GM18873 (cell line): ENCODE data around the gene AVP.
"Not testable (repeated sequence)": the region's sequence is repeated elsewhere in the genome, so short reads cannot be mapped to it uniquely, and the experiment has no call there.

Source experiments
- ATAC-seq: cut with Tn5 transposase; IDR thresholded peaks from one replicate; pipeline ENCODE4 v1.9.1; 2021; ENCODE audit warnings: mild to moderate bottlenecking, moderate library complexity, moderate number of reproducible peaks; ENCODE audit not compliant: unreplicated experiment, low FRiP score

AVP gene, protein sequence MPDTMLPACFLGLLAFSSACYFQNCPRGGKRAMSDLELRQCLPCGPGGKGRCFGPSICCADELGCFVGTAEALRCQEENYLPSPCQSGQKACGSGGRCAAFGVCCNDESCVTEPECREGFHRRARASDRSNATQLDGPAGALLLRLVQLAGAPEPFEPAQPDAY

DNA sequence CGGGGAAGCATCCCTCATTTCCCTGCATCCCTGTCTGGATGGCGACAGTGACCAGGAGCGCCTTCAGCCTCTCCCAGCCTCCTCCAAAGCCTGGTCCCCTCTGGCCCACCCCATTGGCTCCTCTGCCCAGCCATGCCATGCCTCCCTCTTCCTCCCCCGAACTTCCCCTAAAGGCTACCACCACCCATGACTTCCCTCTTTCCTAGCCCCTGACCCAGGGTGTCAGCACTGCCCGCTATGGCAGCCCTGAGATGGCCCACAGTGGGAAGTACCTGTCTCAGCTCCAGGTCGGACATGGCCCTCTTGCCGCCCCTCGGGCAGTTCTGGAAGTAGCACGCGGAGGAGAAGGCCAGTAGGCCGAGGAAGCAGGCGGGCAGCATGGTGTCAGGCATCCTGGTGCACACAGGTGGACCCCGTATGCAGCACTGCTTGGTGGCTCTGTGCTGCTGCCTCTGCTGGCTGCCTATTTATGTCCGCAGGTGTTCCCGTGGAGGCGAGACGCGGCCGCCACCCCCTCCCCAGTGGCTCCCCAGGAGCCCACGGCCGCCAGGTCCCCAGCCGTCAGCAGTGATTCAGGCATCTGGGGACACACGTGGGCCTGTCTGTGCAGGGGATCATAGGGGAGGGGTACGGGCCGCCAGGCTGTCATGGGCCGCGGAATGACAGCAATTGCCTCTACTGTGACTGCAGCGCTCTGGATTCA, at the start of gene AVP:
AVP (minus strand) TSS at position 442 of the 703 bp plus-strand sequence; CDS start at position 392, 50 bp downstream.
- ATAC-seq = no peak

DNA sequence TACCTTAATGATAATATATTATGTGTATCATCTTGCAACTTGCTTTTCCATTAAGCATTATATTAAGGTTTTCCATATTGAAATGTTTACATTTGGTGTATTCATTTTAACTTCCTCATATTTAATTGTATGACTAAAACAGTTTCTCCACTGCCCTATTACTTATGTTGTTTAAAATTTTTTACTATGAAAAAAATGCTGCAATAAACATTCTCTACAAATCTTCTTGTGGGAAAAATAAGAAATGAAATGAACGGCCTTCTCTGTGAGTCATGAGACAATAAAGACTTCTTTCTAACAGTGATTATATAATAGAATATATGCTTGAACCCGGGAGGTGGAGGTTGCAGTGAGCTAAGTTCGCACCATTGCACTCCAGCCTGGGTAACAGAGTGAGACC, 49.6 kb upstream of the AVP start:
- ATAC-seq = no peak

DNA sequence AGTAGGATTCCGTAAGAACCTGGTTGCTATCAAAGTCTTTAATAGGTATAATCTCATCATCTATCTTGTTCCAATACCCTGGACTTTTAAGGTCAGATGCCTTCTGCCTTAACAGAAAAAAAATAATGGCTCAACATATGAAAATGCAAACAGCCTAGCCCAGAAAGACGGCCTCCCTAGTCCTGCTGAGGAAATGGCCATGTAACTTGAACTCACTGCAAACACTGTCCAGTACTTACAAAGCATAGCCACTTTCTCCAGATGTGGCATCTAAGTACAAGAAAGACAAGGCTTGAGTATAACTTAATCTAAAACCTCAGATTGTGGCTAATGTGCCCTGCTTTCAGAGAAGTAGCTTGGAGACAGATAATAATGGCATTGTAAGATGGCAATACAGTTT, 48.6 kb upstream of the AVP start:
- ATAC-seq = no peak

DNA sequence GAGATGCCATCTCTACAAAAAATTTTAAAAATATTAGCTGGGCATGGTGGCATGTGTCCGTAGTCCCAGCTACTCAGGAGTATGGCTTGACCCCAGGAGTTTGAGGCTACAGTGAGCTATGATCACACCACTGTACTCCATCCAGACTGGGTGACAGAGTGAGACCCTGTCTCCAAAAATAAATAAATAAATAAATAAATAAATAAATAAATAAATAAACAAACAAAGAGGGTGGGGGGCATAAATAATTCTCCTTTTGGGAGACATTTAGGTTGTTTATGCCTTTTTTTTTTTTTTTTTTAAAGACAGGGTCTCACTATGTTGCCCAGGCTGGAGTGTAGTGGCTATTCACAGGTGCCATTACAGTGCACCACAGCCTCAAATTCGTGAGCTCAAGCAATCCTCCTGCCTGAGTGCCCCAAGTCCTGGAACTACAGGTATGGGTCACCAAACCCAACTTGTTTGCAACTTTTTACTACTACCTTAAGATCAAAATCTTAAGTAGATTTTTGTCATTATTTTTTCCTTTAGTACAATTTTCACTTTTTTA, 45.6 kb upstream of the AVP start:
- no peak for ATAC-seq

DNA sequence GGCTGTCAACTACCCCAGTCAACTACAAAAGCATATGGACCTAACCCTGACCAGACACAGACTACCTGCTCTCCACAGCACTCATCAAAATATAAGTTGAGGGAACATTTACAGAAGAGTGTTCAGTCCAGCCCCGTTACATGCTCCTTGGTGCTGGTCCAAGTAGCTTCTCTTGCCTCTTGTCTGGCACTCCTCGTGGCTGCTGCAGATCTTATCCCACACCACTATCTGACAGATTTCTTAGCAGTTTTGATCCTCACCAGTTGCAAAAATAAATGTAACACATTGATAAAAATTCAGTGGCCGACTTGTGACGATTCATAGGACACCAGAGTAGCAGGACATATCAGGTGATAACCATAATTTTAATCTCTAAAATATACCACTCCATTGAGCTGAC, 44.6 kb upstream of the AVP start:
- ATAC-seq = no peak

DNA sequence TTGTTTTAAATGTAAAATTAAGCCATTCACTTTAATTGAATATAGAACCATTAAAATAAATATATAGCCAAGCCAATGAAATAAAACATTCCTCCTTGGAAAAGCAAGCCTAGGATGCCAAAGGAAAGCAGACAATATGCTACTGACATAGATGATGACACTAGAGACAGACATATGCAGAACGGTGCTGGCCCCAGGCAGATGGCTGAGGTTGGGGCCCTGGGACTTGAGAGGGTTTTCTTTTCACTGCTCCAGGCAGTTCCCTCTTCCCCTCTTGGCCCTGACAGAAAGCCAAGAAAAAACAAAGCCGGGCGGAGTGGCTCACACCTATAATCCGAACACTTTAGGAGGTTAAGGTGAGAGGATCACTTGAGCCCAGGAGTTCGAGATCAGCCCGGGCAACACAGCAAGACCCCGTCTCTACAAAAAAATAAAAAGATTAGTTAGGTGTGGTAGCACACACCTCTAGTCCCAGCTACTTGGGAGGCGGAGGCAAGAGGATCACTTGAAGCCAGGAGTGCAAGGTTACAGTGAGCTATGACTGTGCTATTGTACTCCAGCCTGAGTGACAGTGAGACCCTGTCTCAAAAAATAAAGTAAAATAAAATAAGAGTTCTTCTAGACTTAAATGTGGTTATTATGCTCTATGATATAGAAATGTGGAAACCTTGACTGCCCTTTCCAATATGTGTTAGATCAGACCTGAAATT, 43.9 kb upstream of the AVP start:
- no peak for ATAC-seq

DNA sequence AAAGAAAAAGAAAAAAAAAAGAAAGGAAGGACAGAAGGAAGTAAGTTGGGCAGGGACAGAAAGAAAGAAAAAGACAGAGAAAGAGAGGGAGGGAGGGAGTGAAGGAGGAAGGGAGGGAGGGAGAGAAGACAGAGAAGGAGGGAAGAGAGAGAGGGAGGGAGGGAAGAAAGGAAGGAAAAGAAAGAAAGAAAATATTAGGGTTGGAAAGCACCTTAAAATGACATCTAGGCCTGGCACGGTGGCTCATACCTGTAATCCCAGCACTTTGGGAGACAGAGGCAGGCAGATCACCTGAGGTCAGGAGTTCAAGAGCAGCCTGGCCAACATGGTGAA, 42.0 kb upstream of the AVP start:
- no peak for ATAC-seq

DNA sequence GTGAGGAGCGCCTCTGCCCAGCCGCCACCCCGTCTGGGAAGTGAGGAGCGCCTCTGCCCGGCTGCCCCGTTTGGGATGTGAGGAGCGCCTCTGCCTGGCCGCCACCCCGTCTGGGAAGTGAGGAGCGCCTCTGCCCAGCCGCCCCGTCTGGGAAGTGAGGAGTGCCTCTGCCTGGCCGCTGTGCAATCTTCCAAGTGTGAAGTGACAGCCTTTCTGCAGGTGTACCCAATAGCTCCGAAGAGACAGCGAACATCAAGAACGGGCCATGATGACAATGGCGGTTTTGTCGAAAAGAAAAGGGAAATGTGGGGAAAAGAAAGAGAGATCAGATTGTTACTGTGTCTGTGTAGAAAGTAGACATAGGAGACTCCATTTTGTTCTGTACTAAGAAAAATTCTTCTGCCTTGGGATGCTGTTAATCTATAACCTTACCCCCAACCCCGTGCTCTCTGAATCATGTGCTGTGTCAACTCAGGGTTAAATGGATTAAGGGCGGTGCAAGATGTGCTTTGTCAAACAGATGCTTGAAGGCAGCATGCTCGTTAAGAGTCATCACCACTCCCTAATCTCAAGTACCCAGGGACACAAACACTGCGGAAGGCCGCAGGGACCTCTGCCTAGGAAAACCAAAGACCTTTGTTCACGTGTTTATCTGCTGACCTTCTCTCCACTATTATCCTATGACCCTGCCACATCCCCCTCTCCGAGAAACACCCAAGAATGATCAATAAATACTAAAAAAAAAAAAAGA, 41.4 kb upstream of the AVP start:
- not testable (repeated sequence) for ATAC-seq

DNA sequence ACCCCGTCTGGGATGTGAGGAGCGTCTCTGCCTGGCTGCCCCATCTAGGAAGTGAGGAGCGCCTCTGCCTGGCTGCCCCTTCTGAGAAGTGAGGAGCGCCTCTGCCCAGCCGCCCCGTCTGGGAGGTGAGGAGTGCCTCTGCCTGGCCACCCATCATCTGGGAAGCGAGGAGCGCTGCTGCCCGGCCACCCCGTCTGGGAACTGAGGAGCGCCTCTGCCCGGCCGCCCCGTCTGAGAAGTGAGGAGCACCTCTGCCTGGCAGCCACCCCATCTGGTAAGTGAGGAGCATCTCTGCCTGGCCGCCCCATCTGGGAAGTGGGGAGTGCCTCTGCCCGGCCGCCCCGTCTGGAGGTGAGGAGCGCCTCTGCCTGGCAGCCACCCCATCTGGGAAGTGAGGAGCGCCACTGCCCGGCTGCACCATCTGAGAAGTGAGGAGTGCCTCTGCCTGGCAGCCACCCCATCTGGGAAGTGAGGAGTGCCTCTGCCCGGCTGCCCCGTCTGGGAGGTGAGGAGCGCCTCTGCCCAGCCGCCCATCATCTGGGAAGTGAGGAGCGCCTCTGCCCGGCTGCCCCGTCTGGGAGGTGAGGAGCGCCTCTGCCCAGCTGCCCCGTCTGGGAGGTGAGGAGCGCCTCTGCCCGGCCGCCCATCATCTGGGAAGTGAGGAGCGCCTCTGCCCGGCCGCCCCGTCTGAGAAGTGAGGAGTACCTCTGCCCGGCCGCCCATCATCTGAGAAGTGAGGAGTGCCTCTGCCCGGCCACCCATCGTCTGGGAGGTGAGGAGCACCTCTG, 40.4 kb upstream of the AVP start:
- ATAC-seq = not testable (repeated sequence)

DNA sequence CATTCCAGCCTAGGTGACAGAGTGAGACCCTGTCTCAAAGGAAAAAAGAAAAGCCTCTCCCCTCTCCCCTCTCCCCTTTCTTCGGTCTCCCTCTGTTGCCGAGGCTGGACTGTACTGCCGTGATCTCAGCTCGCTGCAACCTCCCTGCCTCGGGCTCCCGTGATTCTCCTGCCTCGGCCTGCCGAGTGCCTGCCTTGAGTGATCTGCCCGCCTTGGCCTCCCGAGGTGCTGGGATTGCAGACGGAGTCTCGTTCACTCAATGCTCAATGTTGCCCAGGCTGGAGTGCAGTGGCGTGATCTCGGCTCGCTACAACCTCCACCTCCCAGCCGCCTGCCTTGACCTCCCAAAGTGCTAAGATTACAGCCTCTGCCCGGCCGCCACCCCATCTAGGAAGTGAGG, 39.6 kb upstream of the AVP start:
- ATAC-seq = not testable (repeated sequence)

DNA sequence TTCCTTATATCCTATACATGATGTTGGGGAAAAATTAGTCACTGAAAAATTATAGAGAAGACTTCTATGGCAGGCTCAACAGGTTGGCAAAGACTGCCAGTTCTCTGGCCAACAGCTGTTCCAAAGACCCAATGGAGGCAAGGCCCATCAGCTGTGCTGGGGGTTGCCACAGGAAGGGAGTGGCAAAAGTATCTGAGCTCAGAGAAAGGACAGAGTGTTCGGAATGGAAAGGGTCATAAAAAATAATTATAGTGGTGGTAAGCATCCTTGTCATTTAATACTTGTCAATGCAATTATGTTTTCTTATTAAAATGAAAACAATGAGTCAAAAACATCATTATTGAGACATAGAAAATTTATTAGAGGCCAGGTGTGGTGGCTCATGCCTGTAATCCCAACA, 39.0 kb upstream of the AVP start:
- no peak for ATAC-seq

DNA sequence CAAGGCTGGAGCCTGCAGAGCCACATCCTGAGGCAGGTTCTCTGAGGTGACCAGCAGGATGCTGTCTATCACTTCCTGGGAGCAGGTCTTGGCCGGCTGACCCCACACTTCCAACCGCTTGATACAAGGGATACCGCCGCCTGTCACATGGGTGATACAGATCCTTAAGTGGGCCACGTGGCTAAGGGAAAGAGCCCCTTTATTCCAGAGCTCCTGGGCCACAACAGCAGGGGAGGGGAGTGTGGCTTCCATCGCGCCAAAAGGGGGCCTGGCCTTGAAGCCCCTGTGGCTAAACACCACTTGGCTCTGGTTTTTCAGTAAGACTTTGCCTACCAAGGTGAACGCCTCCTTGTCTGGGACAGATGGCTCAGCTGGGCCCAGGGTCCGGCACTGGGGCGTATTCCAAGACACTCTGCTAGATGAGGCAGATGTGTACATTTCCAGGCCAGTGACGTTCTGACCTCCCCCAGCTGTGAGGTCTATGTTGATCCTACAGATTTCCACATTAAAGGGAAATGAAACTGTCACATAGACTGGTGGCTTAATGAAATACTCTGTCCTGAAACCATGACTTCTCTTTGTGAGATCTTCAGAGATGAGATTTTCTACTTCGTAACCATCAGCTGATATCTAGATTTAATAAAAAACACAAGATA, 37.6 kb upstream of the AVP start:
- no peak for ATAC-seq

DNA sequence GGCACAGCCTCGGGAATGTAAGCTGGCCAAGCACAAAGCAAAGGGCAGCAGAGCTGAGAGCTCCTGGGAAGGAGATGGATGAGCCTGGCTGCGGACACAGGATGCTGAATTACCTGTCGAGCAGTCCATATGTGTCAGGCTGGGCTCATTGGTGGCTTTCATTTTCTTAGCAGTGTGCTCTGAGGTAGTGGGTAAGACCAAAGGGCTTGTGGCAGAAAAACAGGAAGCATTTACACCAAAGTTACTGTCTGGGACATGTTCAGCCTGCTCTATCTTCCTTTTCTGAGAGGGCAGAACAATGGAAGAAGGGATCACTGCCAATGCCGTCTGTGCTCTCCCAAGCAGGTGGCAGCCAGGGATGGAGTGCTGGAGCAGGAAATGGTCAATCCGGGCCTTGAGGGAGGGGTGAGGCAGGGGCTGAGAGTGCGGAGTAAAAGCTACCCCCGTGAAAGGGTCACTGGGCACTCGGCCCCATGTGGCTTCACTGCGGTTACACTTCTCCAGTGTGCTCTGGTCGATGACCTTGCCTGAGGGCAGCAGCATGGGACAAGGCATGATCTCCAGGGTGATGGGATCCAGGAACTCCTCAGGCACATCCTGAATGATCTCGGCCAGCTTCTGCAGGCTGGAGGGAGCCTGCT, 36.9 kb upstream of the AVP start:
- no peak for ATAC-seq

DNA sequence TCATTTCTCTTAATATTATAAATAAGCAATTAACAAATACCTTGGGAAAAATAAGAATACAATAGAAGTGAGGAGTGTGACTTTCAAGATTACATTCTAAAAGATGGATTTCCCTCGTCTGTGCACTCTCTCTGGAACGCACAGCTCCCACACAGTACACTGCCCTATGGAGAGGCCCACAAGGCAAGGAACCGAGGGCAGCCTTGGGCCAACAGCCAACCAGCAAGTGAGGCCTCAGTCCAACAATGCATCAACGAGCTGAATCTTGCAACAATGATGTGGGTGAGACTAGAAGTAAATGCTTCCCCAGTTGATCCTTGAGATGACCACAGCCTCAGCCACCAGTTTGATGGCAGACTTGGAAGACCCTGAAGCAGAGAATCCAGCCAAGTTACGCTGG, 34.5 kb upstream of the AVP start:
- ATAC-seq = no peak

DNA sequence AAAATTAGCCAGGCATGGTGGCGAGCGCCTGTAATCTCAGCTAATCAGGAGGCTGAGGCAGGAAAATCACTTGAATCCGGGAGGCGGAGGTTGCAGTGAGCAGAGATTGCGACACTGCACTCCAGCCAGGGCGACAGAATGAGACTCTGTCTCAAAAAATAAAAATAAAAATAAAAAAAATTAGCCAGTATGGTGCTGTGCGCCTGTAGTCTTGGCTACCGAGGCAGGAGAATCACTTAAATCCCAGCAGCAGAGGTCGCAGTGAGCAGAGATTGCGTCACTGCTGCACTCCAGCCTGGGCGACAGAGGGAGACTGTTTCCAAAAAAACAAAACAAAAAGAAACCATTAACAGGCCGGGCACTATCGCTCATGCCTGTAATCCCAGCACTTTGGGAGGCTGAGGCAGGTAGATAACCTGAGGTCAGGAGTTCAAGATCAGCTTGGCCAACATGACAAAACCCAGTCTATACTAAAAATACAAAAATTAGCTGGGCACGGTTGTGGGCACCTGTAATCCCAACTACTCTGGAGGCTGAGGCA, 33.4 kb upstream of the AVP start:
- ATAC-seq = not testable (repeated sequence)

DNA sequence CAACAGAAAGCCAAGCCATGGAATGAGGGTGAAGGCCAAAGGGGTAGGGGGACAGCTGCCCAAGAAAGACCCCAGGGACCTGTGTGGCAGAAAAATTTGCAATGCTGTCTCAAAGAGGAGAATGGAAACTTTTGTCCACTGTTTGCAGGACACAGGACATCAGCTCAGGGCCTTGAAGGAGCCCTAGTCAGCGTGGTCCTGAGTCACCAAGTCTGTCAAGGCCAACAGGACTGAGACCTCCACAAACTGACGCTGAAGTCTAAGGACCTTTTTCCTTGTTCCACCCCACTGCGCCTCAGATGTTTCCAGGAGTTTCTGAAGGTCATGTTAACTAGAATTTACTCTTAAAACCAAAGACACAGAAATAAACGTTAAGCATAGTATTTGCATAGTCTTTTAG, 31.8 kb upstream of the AVP start:
- ATAC-seq = no peak

DNA sequence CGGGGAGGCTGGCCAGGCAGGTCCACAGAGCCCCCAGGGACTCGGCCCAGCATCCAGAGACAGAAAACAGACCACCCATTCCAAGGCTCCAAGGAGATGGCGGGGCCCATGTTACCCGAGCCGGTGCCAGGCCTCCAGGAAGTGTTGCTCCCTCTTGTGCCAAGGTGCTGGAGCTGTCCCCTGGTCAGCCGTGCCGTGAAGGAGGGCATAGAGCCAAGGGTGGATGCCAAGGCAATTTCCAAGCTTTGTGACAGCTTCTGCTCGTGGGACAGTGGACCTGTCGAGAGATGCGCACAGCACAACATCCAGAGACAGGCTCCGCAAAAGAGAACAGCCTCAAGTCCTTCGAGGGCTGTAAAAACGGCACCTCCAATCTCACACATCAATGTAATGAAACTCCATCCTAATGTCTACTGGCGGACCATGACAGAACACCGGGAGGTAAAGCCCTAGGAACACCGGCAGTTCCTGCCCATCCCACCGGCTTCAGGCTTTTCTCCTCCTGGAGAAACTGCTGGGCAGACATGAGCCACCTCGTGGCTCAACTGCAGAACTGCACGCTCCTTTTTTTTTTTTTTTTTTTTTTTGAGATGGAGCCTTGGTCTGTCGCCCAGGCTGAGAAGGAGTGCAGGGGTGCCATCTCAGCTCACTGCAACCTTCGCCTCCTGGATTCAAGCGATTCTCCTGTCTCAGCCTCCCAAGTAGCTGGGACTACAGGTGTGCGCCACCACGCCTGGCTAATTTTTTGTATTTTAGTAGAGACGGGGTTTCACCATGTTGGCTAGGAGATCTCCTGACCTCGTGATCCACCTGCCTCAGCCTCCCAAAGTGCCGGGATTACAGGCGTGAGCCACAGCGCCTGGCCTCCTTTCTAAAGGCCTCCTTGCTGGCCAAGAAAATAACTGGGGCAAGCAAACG, 30.9 kb upstream of the AVP start:
- no peak for ATAC-seq

DNA sequence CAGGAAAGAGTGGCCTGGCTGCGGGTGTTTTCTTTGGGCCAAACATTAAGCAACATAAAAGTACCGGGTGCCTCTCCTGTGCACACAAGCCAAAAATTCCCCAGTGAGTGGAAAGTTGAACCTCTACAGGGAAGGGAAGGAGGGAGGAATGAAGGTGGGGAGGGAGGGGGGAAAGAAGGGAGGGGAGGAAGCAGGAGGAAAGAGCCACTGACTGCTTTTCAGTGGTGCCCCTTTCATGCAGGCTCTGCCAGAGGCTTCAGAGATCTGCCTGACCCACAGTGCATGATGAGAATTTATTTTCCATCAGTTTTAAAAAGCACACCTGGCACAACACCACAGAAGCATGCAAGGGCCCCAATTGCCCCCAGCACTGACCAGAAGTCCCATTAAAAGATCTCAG, 27.5 kb upstream of the AVP start:
- no peak for ATAC-seq
